SU-DHL-6 (cell line): ENCODE measurements around the gene PKN2.

Experiments
- H2AFZ ChIP-seq: fragments of 200-600 bp; sonication (generic); 2 replicates; pipeline ENCODE4 v1.6.1; 2014; ENCODE audit warnings: low read depth, mild to moderate bottlenecking, moderate library complexity, mixed read lengths, antibody characterized with exemption, low read length; ENCODE audit not compliant: severe bottlenecking
- H3F3A ChIP-seq: fragments of 200-600 bp; shearing (Covaris generic); 2 replicates; pipeline ENCODE4 v1.6.0; 2016; ENCODE audit warnings: antibody characterized with exemption, mild to moderate bottlenecking; ENCODE audit not compliant: insufficient read depth
- H3K27ac ChIP-seq: fragments of 200-600 bp; sonication (generic); 2 replicates; pipeline ENCODE4 v1.5.1; 2016; ENCODE audit warnings: low read depth, mild to moderate bottlenecking, low read length, moderate library complexity, mixed read lengths
- H3K27me3 ChIP-seq: fragments of 200-600 bp; sonication (generic), shearing (Covaris generic); 2 replicates; pipeline ENCODE4 v1.6.0; 2014; ENCODE audit warnings: mild to moderate bottlenecking, low read length
- H3K36me3 ChIP-seq: fragments of 200-600 bp; sonication (generic); 2 replicates; pipeline ENCODE4 v1.6.1; 2014; ENCODE audit warnings: mild to moderate bottlenecking, low read length, mixed read lengths
- H3K4me2 ChIP-seq: fragments of 300-600, 200-600 bp; shearing (Covaris generic), sonication (generic); 2 replicates; pipeline ENCODE4 v1.6.0; 2014; ENCODE audit warnings: low read length, low read depth, mild to moderate bottlenecking; ENCODE audit not compliant: poor library complexity, severe bottlenecking
- H3K4me3 ChIP-seq: fragments of 200-600 bp; sonication (generic); 2 replicates; pipeline ENCODE4 v1.5.1; 2014; ENCODE audit warnings: antibody characterized with exemption, low read length, mild to moderate bottlenecking, mixed read lengths; ENCODE audit not compliant: insufficient read depth, poor library complexity, severe bottlenecking
- H3K79me2 ChIP-seq: fragments of 200-600 bp; sonication (generic); 2 replicates; pipeline ENCODE4 v1.6.1; 2014; ENCODE audit warnings: mild to moderate bottlenecking, low read length, moderate library complexity; ENCODE audit not compliant: insufficient read depth
- H3K9ac ChIP-seq: fragments of 200-600 bp; sonication (generic); 2 replicates; pipeline ENCODE4 v1.7.0; 2014; ENCODE audit warnings: mild to moderate bottlenecking, low read length
- H3K9me2 ChIP-seq: fragments of 200-600 bp; sonication (generic); replicated peaks from 2 replicates; pipeline ENCODE4 v1.6.1; 2014; ENCODE audit warnings: low read length; ENCODE audit not compliant: insufficient read depth
- H3K9me3 ChIP-seq: fragments of 200-600 bp; sonication (generic); 2 replicates; pipeline ENCODE4 v1.6.1; 2014; ENCODE audit warnings: low read length, mixed read lengths; ENCODE audit not compliant: insufficient read depth
- H4K20me1 ChIP-seq: fragments of 200-600 bp; sonication (generic); 2 replicates; pipeline ENCODE4 v1.6.1; 2014; ENCODE audit warnings: low read depth, mild to moderate bottlenecking, antibody characterized with exemption, low read length, moderate library complexity, mixed read lengths
- EZH2phosphoT487 ChIP-seq: fragments of 200-600 bp; sonication (generic), shearing (Covaris generic); conservative IDR thresholded peaks from 2 replicates; pipeline ENCODE4 v1.6.1; 2018; ENCODE audit warnings: mild to moderate bottlenecking, antibody characterized with exemption, low read length, moderate library complexity, mixed read lengths
- TF ChIP-seq, protein P1 (sequence below): fragments of 200-600 bp; sonication (generic); IDR thresholded peaks from one replicate; pipeline ENCODE4 v1.5.1; 2017; ENCODE audit warnings: antibody characterized with exemption, mild to moderate bottlenecking, low read length, moderate library complexity; ENCODE audit not compliant: insufficient read depth, poor library complexity, severe bottlenecking

The PKN2 gene

DNA sequence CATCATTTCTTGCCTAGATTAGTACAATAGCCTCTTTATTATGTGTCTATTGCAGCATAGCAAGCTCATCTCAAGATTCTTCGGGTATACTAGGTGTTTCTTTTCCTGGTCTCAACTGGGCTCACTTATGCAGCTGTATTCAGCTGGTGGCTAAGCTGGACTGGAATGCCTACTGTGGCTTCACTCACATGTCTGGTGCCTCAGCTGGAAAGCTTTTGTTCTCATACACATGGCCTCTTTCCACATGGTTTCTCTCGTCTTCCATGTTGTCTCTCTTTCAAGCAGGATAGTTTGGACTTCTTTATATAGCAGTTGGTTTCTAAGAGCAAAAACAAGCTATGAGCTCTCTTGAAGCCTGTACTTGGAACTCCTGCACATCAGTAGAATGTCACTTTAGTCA, 45.2 kb downstream of the PKN2 start:
- Histone ChIP-seq H3K9ac (no peak overlapping the region), H3F3A (no peaks in the 10 kb centered on the region; the same call in none of the 2 replicates), H3K79me2 (peaks cover 89% of the 10 kb centered on the region), H3K36me3 (no peaks in the 10 kb centered on the region), H3K9me2 (no peaks in the 10 kb centered on the region), H4K20me1 (peaks cover 13% of the 10 kb centered on the region; the same call in 1 of the 2 replicates), H3K27ac (no peak overlapping the region), H3K27me3 (no peaks in the 10 kb centered on the region), H3K4me2 (no peak overlapping the region), H3K9me3 (no peaks in the 10 kb centered on the region), H3K4me3 (no peak overlapping the region), H2AFZ (no peak overlapping the region)
- no peak for TF ChIP-seq EZH2phosphoT487
- TF ChIP-seq, protein P1, sequence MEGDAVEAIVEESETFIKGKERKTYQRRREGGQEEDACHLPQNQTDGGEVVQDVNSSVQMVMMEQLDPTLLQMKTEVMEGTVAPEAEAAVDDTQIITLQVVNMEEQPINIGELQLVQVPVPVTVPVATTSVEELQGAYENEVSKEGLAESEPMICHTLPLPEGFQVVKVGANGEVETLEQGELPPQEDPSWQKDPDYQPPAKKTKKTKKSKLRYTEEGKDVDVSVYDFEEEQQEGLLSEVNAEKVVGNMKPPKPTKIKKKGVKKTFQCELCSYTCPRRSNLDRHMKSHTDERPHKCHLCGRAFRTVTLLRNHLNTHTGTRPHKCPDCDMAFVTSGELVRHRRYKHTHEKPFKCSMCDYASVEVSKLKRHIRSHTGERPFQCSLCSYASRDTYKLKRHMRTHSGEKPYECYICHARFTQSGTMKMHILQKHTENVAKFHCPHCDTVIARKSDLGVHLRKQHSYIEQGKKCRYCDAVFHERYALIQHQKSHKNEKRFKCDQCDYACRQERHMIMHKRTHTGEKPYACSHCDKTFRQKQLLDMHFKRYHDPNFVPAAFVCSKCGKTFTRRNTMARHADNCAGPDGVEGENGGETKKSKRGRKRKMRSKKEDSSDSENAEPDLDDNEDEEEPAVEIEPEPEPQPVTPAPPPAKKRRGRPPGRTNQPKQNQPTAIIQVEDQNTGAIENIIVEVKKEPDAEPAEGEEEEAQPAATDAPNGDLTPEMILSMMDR, result no peak

DNA sequence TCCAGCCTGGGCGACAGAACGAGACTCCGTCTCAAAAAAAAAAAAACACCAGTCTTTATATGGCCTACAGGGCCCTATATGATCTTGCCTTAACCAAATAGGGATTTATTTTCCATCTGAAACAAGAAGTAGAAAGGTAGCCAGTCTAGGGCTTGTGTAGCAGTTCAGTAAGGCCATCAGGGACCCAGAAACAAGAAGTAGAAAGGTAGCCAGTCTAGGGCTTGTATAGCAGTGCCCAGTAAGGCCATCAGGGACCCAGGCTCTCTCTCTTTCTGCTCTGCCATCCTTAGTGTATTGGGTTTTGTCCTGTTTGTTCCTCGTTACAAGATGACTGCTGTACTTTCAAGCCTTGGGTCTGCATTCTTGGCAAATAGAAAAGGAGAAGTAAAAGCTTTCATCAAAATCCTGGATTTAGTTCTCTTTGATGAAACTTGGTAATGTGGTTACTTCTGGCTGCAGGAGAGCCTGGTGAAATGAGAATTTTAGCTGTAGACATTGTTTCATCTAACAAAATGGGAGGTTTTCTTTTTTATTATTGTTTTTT, 46.1 kb downstream of the PKN2 start:
- no peak overlapping the region for H3K9ac ChIP-seq
- peaks cover 13% of the 10 kb centered on the region; the same call in 1 of the 2 replicates for H4K20me1 ChIP-seq
- no peaks in the 10 kb centered on the region for H3K27me3 ChIP-seq
- H3K9me2 ChIP-seq, result no peaks in the 10 kb centered on the region
- no peaks in the 10 kb centered on the region for H3K9me3 ChIP-seq
- no peak overlapping the region for H3K27ac ChIP-seq
- no peak overlapping the region for H3K4me3 ChIP-seq
- no peak overlapping the region for H2AFZ ChIP-seq
- peaks cover 91% of the 10 kb centered on the region for H3K79me2 ChIP-seq
- H3K4me2 ChIP-seq, result no peak overlapping the region
- no peaks in the 10 kb centered on the region; the same call in none of the 2 replicates for H3F3A ChIP-seq
- no peak for TF ChIP-seq EZH2phosphoT487
- TF ChIP-seq, protein P1, result no peak
- H3K36me3 ChIP-seq, result no peaks in the 10 kb centered on the region

DNA sequence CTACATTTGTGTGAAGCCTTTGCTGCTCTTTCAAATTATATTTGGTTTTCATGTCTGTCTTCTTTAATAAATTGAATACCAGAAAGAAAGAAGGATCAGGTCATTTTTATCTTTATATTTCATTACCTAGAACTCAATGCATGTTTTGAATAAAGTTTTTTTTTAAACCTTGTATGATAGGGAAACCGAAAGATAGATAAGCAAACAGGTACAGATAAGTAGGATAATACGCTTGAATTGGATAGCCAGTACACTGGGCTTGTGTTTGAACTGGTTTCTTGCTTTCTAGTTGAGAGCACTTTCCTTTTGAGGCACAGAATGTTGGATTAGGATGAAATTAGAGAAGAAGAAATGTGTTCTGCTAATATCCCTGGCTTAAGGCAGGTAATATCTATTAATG, 46.9 kb downstream of the PKN2 start:
- H3K4me3 ChIP-seq, result no peak overlapping the region
- peaks cover 9% of the 10 kb centered on the region; the same call in 1 of the 2 replicates for H4K20me1 ChIP-seq
- H2AFZ ChIP-seq, result no peak overlapping the region
- no peaks in the 10 kb centered on the region for H3K9me2 ChIP-seq
- H3F3A ChIP-seq, result no peaks in the 10 kb centered on the region; the same call in none of the 2 replicates
- no peak overlapping the region for H3K27ac ChIP-seq
- no peaks in the 10 kb centered on the region for H3K27me3 ChIP-seq
- H3K9ac ChIP-seq, result no peak overlapping the region
- TF ChIP-seq EZH2phosphoT487, result no peak
- TF ChIP-seq, protein P1, result no peak
- H3K4me2 ChIP-seq, result no peak overlapping the region
- H3K36me3 ChIP-seq, result no peaks in the 10 kb centered on the region
- no peaks in the 10 kb centered on the region for H3K9me3 ChIP-seq
- peaks cover 89% of the 10 kb centered on the region for H3K79me2 ChIP-seq
